VCaP (cell line): ENCODE data around the gene PGLYRP1.

Experiments used
- H3K27ac ChIP-seq: fragments of 450-650 bp; 2 replicates; pipeline ENCODE4 v1.5.1; 2017
- CTCF ChIP-seq: fragments of 450-650 bp; conservative IDR thresholded peaks from 2 replicates; pipeline ENCODE4 v1.5.1; 2017; ENCODE audit warnings: mild to moderate bottlenecking, moderate library complexity

Gene PGLYRP1

GRCh38 chr19:46042252-46042883 lies 19.5 kb upstream of the PGLYRP1 start:
- no peak overlapping the region for H3K27ac ChIP-seq
- no peak for TF ChIP-seq CTCF

GRCh38 chr19:46040952-46041500 lies 18.2 kb upstream of the PGLYRP1 start, which contains the start of gene IGFL4:
Gene IGFL4 (minus strand): TSS chr19:46041002. CDS start chr19:46040962, 40 bp downstream.
- TF ChIP-seq CTCF = no peak
- H3K27ac ChIP-seq = no peak within 1 kb of the TSS

GRCh38 chr19:46040125-46040524 lies 17.3 kb upstream of the PGLYRP1 start:
- no peak overlapping the region for H3K27ac ChIP-seq
- TF ChIP-seq CTCF = no peak

GRCh38 chr19:46036744-46037128 lies 13.9 kb upstream of the PGLYRP1 start:
- TF ChIP-seq CTCF = no peak
- no peak overlapping the region for H3K27ac ChIP-seq

GRCh38 chr19:46035986-46036743 lies 13.3 kb upstream of the PGLYRP1 start:
- no peak overlapping the region for H3K27ac ChIP-seq
- TF ChIP-seq CTCF = no peak

- no peak overlapping the region for H3K27ac ChIP-seq
Observed at GRCh38 chr19:46035546-46035945, 12.7 kb upstream of the PGLYRP1 start.

More at GRCh38 chr19:46035546-46035945, 12.7 kb upstream of the PGLYRP1 start:
- no peak for TF ChIP-seq CTCF
